ENCODE measurements around the gene LRIT2.

DNA sequence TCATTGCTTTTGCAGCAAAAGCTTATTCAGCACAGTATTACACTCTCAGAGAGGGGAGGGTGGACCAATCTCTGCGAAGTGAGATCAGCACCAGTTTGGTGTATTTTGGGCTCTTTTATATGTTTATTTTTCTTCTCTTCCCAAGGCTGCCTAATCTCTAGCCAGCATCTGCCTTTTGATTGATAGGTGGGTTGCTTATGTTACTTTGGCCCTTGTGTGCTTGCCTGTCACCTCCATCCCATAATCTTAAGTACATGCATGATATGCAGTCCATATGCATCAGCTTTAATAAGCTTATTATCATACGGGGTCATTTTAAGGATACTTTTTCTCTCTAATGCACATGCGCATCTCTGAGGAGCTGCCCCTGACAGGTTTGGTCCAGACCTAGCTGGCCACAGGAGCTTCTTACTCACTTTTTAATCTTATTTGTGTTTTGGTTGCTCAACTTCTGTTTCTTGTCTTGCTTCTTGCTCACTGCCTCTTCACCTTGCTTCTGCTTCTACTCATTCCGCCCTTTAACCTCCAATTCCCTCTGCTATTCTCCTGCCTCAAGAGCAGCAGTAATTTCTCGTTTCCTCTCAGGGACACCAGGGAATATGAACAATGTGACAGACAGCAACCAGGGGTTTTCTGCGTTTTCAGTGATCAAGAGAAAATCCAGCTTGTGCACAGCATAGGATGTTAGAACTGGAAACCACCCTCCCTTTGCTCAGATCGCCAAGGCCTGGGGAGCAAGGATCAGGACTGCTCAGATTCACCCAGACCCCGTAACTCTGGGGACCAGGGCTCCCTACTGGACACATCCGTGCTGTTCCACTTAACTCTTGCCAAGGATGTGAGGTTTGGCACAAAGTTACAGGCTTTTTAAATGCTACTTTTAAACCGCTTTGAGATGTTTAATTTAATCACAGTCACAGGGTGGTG lies 29.5 kb upstream of the LRIT2 start:
- no peak for TF ChIP-seq POLR2A (IDR thresholded peaks at IDR 0.05)
- TF ChIP-seq, protein P1, sequence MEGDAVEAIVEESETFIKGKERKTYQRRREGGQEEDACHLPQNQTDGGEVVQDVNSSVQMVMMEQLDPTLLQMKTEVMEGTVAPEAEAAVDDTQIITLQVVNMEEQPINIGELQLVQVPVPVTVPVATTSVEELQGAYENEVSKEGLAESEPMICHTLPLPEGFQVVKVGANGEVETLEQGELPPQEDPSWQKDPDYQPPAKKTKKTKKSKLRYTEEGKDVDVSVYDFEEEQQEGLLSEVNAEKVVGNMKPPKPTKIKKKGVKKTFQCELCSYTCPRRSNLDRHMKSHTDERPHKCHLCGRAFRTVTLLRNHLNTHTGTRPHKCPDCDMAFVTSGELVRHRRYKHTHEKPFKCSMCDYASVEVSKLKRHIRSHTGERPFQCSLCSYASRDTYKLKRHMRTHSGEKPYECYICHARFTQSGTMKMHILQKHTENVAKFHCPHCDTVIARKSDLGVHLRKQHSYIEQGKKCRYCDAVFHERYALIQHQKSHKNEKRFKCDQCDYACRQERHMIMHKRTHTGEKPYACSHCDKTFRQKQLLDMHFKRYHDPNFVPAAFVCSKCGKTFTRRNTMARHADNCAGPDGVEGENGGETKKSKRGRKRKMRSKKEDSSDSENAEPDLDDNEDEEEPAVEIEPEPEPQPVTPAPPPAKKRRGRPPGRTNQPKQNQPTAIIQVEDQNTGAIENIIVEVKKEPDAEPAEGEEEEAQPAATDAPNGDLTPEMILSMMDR (IDR thresholded peaks at IDR 0.05): no peak

Data from heart left ventricle (tissue), 13 donors.